HUES6 (cell line): ENCODE measurements around the gene FALEC.

ENCODE experiments used
- H3K27ac ChIP-seq: 2 replicates; pipeline ENCODE4 v1.7.0; 2013; ENCODE audit warnings: low read depth, mild to moderate bottlenecking, low read length, inconsistent platforms
- H3K27me3 ChIP-seq: 2 replicates; pipeline ENCODE4 v1.6.1; 2013; ENCODE audit warnings: low read length; ENCODE audit not compliant: control insufficient read depth, insufficient read depth
- H3K36me3 ChIP-seq: 2 replicates; pipeline ENCODE4 v1.6.1; 2013; ENCODE audit warnings: low read length; ENCODE audit not compliant: control insufficient read depth, insufficient read depth
- H3K4me1 ChIP-seq: 2 replicates; pipeline ENCODE4 v1.6.1; 2013; ENCODE audit warnings: low read length; ENCODE audit not compliant: control insufficient read depth, insufficient read depth
- H3K4me3 ChIP-seq: 2 replicates; pipeline ENCODE4 v1.5.1; 2013; ENCODE audit warnings: low read depth, low read length
- H3K9ac ChIP-seq: one replicate; pipeline ENCODE4 v1.6.1; 2013; ENCODE audit warnings: mild to moderate bottlenecking, low read length
- H3K9me3 ChIP-seq: 2 replicates; pipeline ENCODE4 v1.6.1; 2013; ENCODE audit warnings: low read depth, low read length; ENCODE audit not compliant: control insufficient read depth, insufficient read depth

Gene FALEC

GRCh38 chr1:150484431-150484830 lies 31.1 kb upstream of the FALEC start:
- H3K27me3 ChIP-seq = no peaks in the 10 kb centered on the region
- peaks cover 9% of the 10 kb centered on the region for H3K36me3 ChIP-seq
- H3K9ac ChIP-seq = no peak overlapping the region
- no peak overlapping the region for H3K27ac ChIP-seq
- 0 out of 2 replicates have a peak, but pooled peaks cover 6% of the 10 kb centered on the region for H3K4me1 ChIP-seq
- H3K4me3 ChIP-seq = no peak overlapping the region
- no peaks in the 10 kb centered on the region for H3K9me3 ChIP-seq

- no peak overlapping the region for H3K9ac ChIP-seq
- H3K27ac ChIP-seq = no peak overlapping the region
- H3K4me3 ChIP-seq = no peak overlapping the region
- H3K36me3 ChIP-seq = peaks cover 9% of the 10 kb centered on the region
- 0 out of 2 replicates have a peak, but pooled peaks cover 6% of the 10 kb centered on the region for H3K4me1 ChIP-seq
- H3K9me3 ChIP-seq = no peaks in the 10 kb centered on the region
- H3K27me3 ChIP-seq = no peaks in the 10 kb centered on the region
These were observed 30.7 kb upstream of the FALEC start for GRCh38 chr1:150484861-150485260.

- Histone ChIP-seq H3K27ac (peak within 1 kb of the TSS; percentile 62; the same call in 1 of the 2 replicates), H3K4me1 (0 out of 2 replicates have a peak, but pooled peaks cover 6% of the 10 kb centered on the region), H3K4me3 (peak within 1 kb of the TSS; percentile 86), H3K27me3 (no peaks in the 10 kb centered on the region), H3K9ac (peak within 1 kb of the TSS; percentile 88), H3K36me3 (peaks cover 29% of the 10 kb centered on the region), H3K9me3 (no peaks in the 10 kb centered on the region)
These were observed 28.4 kb upstream of the FALEC start, which contains the start of gene TARS2 for GRCh38 chr1:150486966-150487762. TARS2 (plus strand) TSS chr1:150487419; CDS start chr1:150487451, 32 bp downstream.

GRCh38 chr1:150487763-150488115 lies 27.8 kb upstream of the FALEC start:
- Histone ChIP-seq H3K36me3 (peaks cover 34% of the 10 kb centered on the region), H3K27me3 (no peaks in the 10 kb centered on the region), H3K9ac (peak overlapping the region; percentile 88), H3K4me1 (0 out of 2 replicates have a peak, but pooled peaks cover 6% of the 10 kb centered on the region), H3K9me3 (no peaks in the 10 kb centered on the region), H3K4me3 (peak overlapping the region; percentile 86), H3K27ac (peak overlapping the region; percentile 62; the same call in 1 of the 2 replicates)

- H3K9me3 ChIP-seq = no peaks in the 10 kb centered on the region
- H3K9ac ChIP-seq = no peak overlapping the region
- no peak overlapping the region for H3K27ac ChIP-seq
- 0 out of 2 replicates have a peak, but pooled peaks cover 2% of the 10 kb centered on the region for H3K4me1 ChIP-seq
- H3K36me3 ChIP-seq = peaks cover 69% of the 10 kb centered on the region
- no peak overlapping the region for H3K4me3 ChIP-seq
- H3K27me3 ChIP-seq = no peaks in the 10 kb centered on the region
These were observed 22.4 kb upstream of the FALEC start for GRCh38 chr1:150493175-150493574.

- Histone ChIP-seq H3K27ac (no peak overlapping the region), H3K9ac (no peak overlapping the region), H3K36me3 (peaks cover 58% of the 10 kb centered on the region), H3K4me1 (no peaks in the 10 kb centered on the region), H3K27me3 (no peaks in the 10 kb centered on the region), H3K9me3 (no peaks in the 10 kb centered on the region), H3K4me3 (no peak overlapping the region)
These were observed 17.2 kb upstream of the FALEC start for GRCh38 chr1:150498342-150498741.

- Histone ChIP-seq H3K36me3 (peaks cover 52% of the 10 kb centered on the region), H3K27ac (no peak overlapping the region), H3K4me3 (no peak overlapping the region), H3K9me3 (no peaks in the 10 kb centered on the region), H3K9ac (no peak overlapping the region), H3K4me1 (peaks cover 16% of the 10 kb centered on the region; the same call in 1 of the 2 replicates), H3K27me3 (no peaks in the 10 kb centered on the region)
These were observed 10.1 kb upstream of the FALEC start for GRCh38 chr1:150505431-150505830.

GRCh38 chr1:150507912-150508864 lies 7.4 kb upstream of the FALEC start, which contains the start of gene ECM1:
ECM1 (plus strand) TSS chr1:150508109; CDS start chr1:150508210, 101 bp downstream.
- Histone ChIP-seq H3K27ac (no peak within 1 kb of the TSS; the same call in 1 of the 2 replicates), H3K36me3 (peaks cover 50% of the 10 kb centered on the region), H3K27me3 (no peaks in the 10 kb centered on the region), H3K9me3 (no peaks in the 10 kb centered on the region), H3K9ac (peak within 1 kb of the TSS; percentile 13), H3K4me3 (no peak within 1 kb of the TSS; the same call in 1 of the 2 replicates), H3K4me1 (peaks cover 16% of the 10 kb centered on the region; the same call in 1 of the 2 replicates)

- Histone ChIP-seq H3K27ac (no peak overlapping the region), H3K4me1 (peaks cover 16% of the 10 kb centered on the region; the same call in 1 of the 2 replicates), H3K27me3 (no peaks in the 10 kb centered on the region), H3K36me3 (peaks cover 46% of the 10 kb centered on the region), H3K9ac (no peak overlapping the region), H3K4me3 (no peak overlapping the region), H3K9me3 (no peaks in the 10 kb centered on the region)
These were observed 6.6 kb upstream of the FALEC start for GRCh38 chr1:150508982-150509381.

GRCh38 chr1:150511551-150511950 lies 4.0 kb upstream of the FALEC start:
- Histone ChIP-seq H3K27ac (no peak overlapping the region), H3K9me3 (no peaks in the 10 kb centered on the region), H3K4me1 (peaks cover 15% of the 10 kb centered on the region), H3K9ac (no peak overlapping the region), H3K36me3 (peaks cover 21% of the 10 kb centered on the region), H3K4me3 (no peak overlapping the region), H3K27me3 (no peaks in the 10 kb centered on the region)
